Measurements from ENCODE around the gene TMEM234.

The TMEM234 gene

GRCh38 chr1:32201011-32201855 is 20.9 kb downstream of the TMEM234 start:
- in situ Hi-C loops (cut with HindIII; ENCODE audit: low sequenced_read_pairs): no loop called here

GRCh38 chr1:32200226-32201010 is 21.7 kb downstream of the TMEM234 start, which contains the start of gene CCDC28B:
Gene CCDC28B, plus strand, starts transcription at chr1:32200595. Its CDS starts 1,341 bp downstream, at chr1:32201936.
- in situ Hi-C loops (cut with HindIII; ENCODE audit: low sequenced_read_pairs): no loop called here

DNA sequence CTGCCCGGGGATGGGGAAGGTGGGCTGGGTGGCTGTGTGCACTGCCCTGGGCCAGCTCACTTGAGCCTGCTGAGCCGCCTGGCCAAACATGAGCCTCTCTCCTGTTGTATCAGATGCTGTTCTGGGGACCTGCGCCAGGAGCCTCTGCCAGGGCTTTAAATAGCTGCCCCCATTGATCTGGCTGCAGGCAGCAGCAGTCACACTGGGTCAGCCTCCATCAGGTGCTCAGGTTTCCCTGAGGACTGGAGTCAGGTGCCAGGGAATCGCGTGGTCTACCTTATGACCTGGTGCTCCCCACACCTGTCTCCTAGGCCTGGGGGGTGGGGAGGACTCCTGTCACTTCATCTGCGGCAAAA is 22.5 kb downstream of the TMEM234 start:
- in situ Hi-C loops (cut with HindIII; ENCODE audit: low sequenced_read_pairs): no loop called here

DNA sequence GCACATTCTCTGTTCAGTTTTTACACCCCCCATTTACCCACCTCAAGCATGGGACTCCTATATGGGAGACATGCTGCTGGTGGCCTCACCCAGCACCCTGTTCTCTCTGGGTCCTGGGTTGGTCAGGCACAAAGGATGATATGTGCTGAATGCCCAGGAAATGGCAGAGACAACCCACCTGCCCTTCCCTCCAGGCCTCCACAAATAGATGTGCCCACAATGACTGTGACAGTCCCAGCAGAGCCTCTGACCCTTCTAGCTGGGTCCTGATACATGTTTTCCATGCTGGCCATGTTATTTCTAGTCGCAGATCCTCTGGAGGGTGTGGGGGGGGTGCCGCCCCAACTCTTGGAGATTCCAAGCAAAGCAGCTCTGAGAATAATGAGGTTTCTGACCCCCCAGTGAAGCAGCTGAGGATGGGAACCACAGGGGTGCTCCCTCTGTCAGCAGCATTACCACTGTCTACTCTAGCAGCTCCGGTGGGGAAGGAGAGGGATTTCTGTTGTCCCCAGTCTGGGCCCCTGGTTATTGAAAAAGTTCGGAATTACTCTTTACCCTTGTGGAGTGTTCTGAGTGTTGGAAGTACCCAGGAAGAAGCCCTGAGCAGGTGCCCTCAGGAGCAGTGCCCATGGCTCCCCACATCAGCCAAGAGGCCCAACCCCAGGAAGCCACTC is 23.0 kb downstream of the TMEM234 start:
- in situ Hi-C loops (cut with HindIII; ENCODE audit: low sequenced_read_pairs): no loop called here

DNA sequence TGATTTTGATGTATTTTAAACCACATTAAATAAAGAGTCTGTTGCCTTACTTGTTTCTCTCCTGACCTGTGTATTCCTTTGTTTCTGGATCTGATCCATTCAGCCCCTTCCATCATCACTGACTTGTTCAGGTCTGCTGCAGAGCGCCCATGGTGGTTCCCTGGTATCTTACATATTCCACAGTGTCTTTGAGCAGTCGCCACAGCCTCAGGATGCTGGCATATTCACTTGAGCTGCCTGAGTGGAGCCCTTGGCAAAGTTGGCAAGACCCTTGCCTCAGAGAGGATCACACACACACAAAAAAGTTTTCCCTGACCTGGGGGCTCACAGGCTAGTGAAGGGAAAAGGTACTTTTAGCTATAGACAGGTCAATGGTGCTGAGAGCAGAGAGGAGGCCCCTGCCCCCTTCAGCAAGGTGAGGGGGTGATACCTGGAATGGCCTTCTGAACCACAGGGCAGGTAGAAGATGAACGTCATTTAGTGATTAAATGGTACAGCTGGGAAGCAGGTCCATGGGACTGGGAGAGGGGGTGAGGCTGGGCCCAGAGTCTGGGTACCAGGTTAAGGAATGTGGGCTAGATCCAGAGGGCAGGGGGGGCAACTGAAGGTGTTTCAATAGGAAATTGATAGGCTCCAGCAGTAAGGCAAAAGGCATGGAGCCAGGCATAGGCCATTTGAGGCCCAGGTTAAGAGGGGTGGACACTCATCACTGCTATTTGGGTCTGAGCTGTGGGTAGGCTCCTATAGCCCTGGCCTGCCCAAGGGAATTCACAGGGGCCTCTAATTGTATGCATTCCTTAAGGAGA is 23.7 kb downstream of the TMEM234 start:
- in situ Hi-C loops (cut with HindIII; ENCODE audit: low sequenced_read_pairs): no loop called here

GRCh38 chr1:32197837-32198236 is 24.3 kb downstream of the TMEM234 start:
- in situ Hi-C loops (cut with HindIII; ENCODE audit: low sequenced_read_pairs): no loop called here

DNA sequence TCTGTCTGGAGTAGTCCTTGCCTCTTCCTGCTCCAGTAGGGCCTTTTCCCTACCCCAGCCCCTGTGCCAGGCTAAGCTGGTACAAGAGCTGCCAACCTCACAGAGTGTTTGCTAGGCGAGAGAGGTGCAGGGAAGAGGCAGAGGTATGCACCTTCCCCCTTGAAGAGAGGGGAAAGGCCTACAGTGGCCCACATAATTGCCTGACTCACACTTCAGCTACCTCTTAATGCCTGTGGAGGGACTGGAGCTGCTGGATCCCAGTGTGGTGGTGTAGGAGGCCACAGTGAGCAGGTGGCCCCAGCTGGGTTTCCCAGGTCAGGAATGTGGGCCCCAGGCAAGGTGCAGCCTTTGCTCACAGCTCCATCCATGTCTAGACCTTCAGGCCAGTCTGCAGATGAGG is 25.1 kb downstream of the TMEM234 start:
- in situ Hi-C loops (cut with HindIII; ENCODE audit: low sequenced_read_pairs): no loop called here

- in situ Hi-C loops (cut with HindIII; ENCODE audit: low sequenced_read_pairs): no loop called here
Observed at GRCh38 chr1:32195972-32196823, 26.0 kb downstream of the TMEM234 start.

DNA sequence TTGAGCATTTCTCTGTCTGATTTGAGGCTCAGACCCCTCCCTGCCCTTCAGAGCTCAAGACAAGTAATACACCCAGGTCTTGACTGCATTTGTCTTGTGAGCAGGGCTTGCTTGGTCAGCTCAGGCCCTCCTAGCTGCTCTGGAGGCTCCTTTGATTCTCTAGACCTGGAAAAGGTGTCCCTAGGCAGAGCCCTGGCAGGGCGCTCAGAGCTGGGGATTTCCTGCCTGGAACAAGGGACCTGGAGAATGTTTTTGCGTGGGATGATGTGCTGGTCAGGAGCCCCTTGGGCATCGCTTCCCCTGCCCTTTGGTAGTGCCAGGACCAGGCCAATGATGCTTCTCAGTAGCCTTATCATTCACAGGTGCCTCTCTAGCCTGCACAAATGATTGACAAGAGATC is 26.6 kb downstream of the TMEM234 start:
- in situ Hi-C loops (cut with HindIII; ENCODE audit: low sequenced_read_pairs): no loop called here

DNA sequence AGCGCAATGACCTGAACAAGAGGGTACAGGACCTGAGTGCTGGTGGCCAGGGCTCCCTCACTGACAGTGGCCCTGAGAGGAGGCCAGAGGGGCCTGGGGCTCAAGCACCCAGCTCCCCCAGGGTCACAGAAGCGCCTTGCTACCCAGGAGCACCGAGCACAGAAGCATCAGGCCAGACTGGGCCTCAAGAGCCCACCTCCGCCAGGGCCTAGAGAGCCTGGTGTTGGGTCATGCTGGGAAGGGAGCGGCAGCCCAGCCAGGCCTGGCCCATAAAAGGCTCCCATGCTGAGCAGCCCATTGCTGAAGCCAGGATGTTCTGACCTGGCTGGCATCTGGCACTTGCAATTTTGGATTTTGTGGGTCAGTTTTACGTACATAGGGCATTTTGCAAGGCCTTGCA is 27.2 kb downstream of the TMEM234 start:
- in situ Hi-C loops (cut with HindIII; ENCODE audit: low sequenced_read_pairs): no loop called here

DNA sequence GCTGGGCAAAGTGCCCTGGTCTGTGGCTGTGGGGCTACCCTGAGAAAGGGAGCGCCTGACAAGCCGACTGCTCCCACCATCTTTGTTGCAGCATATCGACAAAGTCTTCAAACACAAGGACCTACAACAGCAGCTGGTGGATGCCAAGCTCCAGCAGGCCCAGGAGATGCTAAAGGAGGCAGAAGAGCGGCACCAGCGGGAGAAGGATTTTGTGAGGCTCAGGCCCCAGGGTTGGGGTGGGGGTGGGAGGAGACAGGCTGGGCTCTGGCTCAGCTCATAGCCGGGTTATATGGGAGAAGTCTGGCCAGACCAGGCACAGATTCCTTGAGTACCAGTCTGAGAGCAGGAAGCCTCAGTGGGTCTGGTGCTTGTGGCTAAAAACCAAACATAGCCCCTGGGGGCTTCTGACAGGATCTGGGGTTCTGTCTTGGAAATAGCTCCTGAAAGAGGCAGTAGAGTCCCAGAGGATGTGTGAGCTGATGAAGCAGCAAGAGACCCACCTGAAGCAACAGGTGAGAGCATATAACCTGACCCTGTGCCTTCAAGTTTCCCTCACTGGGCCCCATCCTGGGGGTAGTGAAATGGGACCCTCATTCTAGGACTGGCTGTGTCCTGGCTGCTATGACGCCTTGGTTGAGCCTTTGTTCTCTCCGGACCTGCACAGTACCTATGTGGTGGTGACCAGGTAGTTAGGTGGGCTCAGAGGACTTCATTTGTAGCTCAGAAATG is 29.8 kb downstream of the TMEM234 start:
- in situ Hi-C loops (cut with HindIII; ENCODE audit: low sequenced_read_pairs): no loop called here

- in situ Hi-C loops (cut with HindIII; ENCODE audit: low sequenced_read_pairs): no loop called here
Observed at GRCh38 chr1:32187850-32188249, 34.3 kb downstream of the TMEM234 start.

DNA sequence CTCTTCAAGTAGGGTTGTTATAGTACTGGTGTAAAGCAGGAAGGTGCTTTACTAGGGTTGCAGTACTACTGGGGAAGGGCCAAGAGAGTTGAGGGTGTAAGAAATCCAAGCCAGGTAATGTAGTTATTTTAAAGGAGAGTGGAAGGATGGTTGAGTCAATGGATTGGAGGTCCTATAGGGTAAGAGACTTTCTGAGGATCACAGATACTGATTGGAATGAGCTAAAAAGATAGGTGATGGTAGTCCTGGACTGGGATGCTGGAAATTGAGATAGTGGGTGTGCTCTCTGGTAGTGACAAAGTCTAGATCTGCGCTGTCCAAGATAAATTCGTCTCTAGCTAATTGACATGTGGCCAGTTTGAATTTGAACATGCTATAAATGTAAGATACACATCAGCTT is 35.7 kb downstream of the TMEM234 start:
- in situ Hi-C loops (cut with HindIII; ENCODE audit: low sequenced_read_pairs): no loop called here

DNA sequence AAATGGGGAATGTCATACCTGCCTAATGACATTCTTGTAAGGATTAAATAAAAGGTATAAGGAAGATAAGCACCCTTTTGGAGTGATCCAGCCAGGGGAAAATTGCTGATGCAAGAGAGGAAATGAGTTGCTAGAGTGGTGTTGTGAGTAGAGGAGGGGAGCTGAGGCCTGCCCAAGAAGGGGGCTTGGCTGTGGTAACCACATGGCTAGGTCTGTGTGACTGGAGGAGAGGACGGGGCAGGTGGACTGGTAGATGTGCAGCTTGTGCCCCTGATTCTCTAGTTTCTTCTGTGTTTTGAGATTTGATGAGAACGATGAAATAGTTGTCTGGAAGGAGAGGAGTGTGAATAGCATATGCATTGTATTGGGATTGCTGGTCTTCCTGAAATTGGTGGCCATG is 36.1 kb downstream of the TMEM234 start:
- in situ Hi-C loops (cut with HindIII; ENCODE audit: low sequenced_read_pairs): no loop called here

DNA sequence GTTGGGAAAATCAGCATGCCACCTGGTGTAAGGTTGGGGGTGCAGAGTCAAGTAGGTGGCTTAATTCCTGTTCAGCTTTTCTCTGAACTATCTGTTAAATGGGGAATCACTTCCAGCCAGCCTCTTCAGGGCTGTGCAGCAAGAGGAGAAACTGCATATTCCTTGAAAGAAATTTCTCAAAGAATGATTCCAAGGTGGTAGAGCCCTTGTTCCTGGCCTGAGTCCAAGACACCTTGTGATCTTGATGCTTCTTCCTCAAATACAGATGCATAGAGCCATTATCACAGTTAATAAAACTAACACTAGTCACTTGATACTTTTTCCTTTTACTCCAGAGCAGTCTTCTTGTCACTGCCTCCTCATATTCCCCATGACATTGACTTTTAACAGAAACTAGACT is 37.5 kb downstream of the TMEM234 start:
- in situ Hi-C loops (cut with HindIII; ENCODE audit: low sequenced_read_pairs): no loop called here

DNA sequence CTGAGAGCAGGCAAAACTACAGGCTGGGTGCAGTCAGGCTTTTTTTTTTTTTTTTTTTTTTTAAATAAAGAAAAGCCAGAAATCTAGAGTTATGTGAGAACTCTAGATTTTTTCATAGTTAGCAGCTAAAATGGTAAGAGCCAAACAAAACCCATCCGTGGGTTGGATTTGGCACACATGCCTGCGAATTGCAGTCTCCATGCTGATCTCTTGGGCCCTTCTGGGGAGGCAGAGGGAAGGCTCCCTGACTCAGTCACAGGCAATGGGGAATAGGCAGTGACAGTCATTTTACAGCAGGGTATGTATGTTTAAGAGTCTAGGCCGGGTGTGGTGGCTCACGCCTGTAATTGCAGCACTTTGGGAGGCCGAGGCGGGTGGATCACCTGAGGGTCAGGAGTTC is 40.1 kb downstream of the TMEM234 start:
- in situ Hi-C loops (cut with HindIII; ENCODE audit: low sequenced_read_pairs): no loop called here

GRCh38 chr1:32181563-32181962 is 40.6 kb downstream of the TMEM234 start:
- in situ Hi-C loops (cut with HindIII; ENCODE audit: low sequenced_read_pairs): no loop called here

DNA sequence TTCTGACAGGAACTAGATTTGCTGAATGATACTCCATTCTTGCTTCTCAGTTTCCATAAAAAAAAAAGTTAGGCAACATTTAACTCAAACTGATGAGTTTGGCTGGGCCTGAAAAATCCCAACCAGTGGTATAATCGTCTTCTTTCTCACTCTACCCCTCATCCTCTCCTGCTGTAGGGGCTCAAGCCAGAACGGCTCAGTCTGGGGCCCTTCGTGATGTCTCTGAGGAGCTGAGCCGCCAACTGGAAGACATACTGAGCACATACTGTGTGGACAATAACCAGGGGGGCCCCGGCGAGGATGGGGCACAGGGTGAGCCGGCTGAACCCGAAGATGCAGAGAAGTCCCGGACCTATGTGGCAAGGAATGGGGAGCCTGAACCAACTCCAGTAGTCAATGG is 41.1 kb downstream of the TMEM234 start:
- in situ Hi-C loops (cut with HindIII; ENCODE audit: low sequenced_read_pairs): no loop called here
